H1 (cell line): ENCODE results near the gene GRAMD2A. TPM values are rescaled to one million over a fixed set of nuclear protein-coding genes. Genes with fewer than 3 reads are reported as not detected.
A peak's percentile ranks its signal among the peaks of the same experiment; 100 is the strongest.

Experiments
- CTCF ChIA-PET: fragments of 300-600 bp; sonication (Branson Sonifier 250); formaldehyde crosslinking; loops from one replicate; lab custom pipeline; 2021; ENCODE audit not compliant: partially characterized antibody; lab: Charles Lee
- POLR2A ChIA-PET: fragments of 300-600 bp; sonication (Branson Sonifier 250); formaldehyde crosslinking; loops from one replicate; lab custom pipeline; 2021; ENCODE audit warnings: inconsistent platforms; ENCODE audit not compliant: partially characterized antibody; lab: Charles Lee
- DNase-seq, 2 experiments: peaks; one replicate each; pipeline versions ENCODE4 v3.0.0 to v3.0.0-alpha.2; 2010 to 2022; ENCODE audit warnings: low spot score in 2 of 2, low read depth in 1 of 2, mixed read lengths in 1 of 2
- FAIRE-seq: peaks from 2 replicates; lab custom pipeline; 2011; peaks lifted over from hg19 to GRCh38; lab: Jason Lieb, UNC
- H2AFZ ChIP-seq: 2 replicates; pipeline ENCODE4 v1.8.1; 2012; ENCODE audit warnings: low read length, inconsistent platforms
- H2AK5ac ChIP-seq: 2 replicates; pipeline ENCODE4 v1.6.1; 2013; ENCODE audit warnings: low read depth, low read length
- H2BK120ac ChIP-seq: replicated peaks from 2 replicates; pipeline ENCODE3; 2013; ENCODE audit warnings: low read depth, low read length, inconsistent platforms
- H2BK12ac ChIP-seq: 2 replicates; pipeline ENCODE4 v1.6.1; 2013; ENCODE audit warnings: low read depth, low read length
- H2BK15ac ChIP-seq: 2 replicates; pipeline ENCODE4 v1.6.1; 2013; ENCODE audit warnings: low read length
- H2BK20ac ChIP-seq: 2 replicates; pipeline ENCODE4 v1.6.1; 2013; ENCODE audit warnings: low read length
- H2BK5ac ChIP-seq: 2 replicates; pipeline ENCODE4 v1.6.1; 2013; ENCODE audit warnings: low read depth, low read length
- H3K14ac ChIP-seq: 2 replicates; pipeline ENCODE4 v1.6.1; 2013; ENCODE audit warnings: inconsistent platforms; ENCODE audit not compliant: insufficient read length
- H3K18ac ChIP-seq: 2 replicates; pipeline ENCODE4 v1.6.1; 2013; ENCODE audit warnings: low read length; ENCODE audit errors: extremely low read depth
- H3K23ac ChIP-seq: 2 replicates; pipeline ENCODE4 v1.6.1; 2013; ENCODE audit warnings: inconsistent platforms; ENCODE audit not compliant: insufficient read length
- H3K23me2 ChIP-seq: 2 replicates; pipeline ENCODE4 v1.6.1; 2013; ENCODE audit warnings: low read depth, low read length
- H3K27ac ChIP-seq: 2 replicates; pipeline ENCODE4 v1.6.1; 2011; ENCODE audit warnings: low read depth, low read length, inconsistent platforms
- H3K27me3 ChIP-seq, 4 experiments: replicated peaks in 1 of 4; 1 replicate in 1 of 4; 2 replicates in 3 of 4; pipeline versions ENCODE4 v1.6.1 to v1.8.1; 2011 to 2013; ENCODE audit warnings: low read length in 3 of 4, mild to moderate bottlenecking in 3 of 4, inconsistent platforms in 2 of 4, mixed read lengths in 2 of 4, moderate library complexity in 1 of 4; ENCODE audit not compliant: control insufficient read depth in 3 of 4, insufficient read depth in 3 of 4; ENCODE audit errors: extremely low read depth in 1 of 4
- H3K36me3 ChIP-seq, 4 experiments: 2 replicates each; pipeline versions ENCODE4 v1.6.1 to v1.8.1; 2011 to 2013; ENCODE audit warnings: mild to moderate bottlenecking in 4 of 4, low read length in 3 of 4, moderate library complexity in 2 of 4, control low read depth in 1 of 4, inconsistent platforms in 1 of 4; ENCODE audit not compliant: insufficient read depth in 4 of 4, control insufficient read depth in 2 of 4
- H3K4ac ChIP-seq: replicated peaks from 2 replicates; pipeline ENCODE3; 2013; ENCODE audit warnings: low read length, low read depth, mixed read lengths, inconsistent platforms; ENCODE audit not compliant: insufficient read length
- H3K4me1 ChIP-seq, 4 experiments: replicated peaks in 1 of 4; 1 replicate in 1 of 4; 2 replicates in 3 of 4; pipeline versions ENCODE4 v1.6.1 to v1.8.1; 2011 to 2013; ENCODE audit warnings: low read length in 3 of 4, inconsistent platforms in 2 of 4, mixed read lengths in 1 of 4; ENCODE audit not compliant: insufficient read depth in 4 of 4, control insufficient read depth in 3 of 4
- H3K4me2 ChIP-seq, 2 experiments: 2 replicates each; pipeline versions ENCODE4 v1.6.1 to v1.8.1; 2011 to 2013; ENCODE audit warnings: low read depth in 2 of 2, low read length in 2 of 2, control low read depth in 1 of 2, inconsistent platforms in 1 of 2, mild to moderate bottlenecking in 1 of 2; ENCODE audit not compliant: insufficient read depth in 1 of 2
- H3K4me3 ChIP-seq, 4 experiments: fragments of 200-600, 300-600 bp in 1 of 4; sonication (generic), shearing (Covaris generic), sonication (Bioruptor Twin) in 1 of 4; 2 replicates each; pipeline versions ENCODE4 v1.5.1 to v1.8.1; 2011 to 2016; ENCODE audit warnings: low read length in 4 of 4, low read depth in 3 of 4, control low read depth in 2 of 4, inconsistent platforms in 2 of 4, mild to moderate bottlenecking in 2 of 4, mixed read lengths in 1 of 4, moderate library complexity in 1 of 4; ENCODE audit not compliant: insufficient read depth in 2 of 4; ENCODE audit errors: extremely low read depth in 1 of 4
- H3K56ac ChIP-seq: replicated peaks from 2 replicates; pipeline ENCODE3; 2013; ENCODE audit warnings: low read depth, mild to moderate bottlenecking, mixed read lengths, low read length, inconsistent platforms; ENCODE audit not compliant: insufficient read length
- H3K79me1 ChIP-seq: 2 replicates; pipeline ENCODE4 v1.6.1; 2013; ENCODE audit warnings: low read depth, low read length, control low read depth
- H3K79me2 ChIP-seq, 2 experiments: 2 replicates each; pipeline versions ENCODE4 v1.6.1 to v1.8.1; 2012 to 2013; ENCODE audit warnings: low read length in 2 of 2, mild to moderate bottlenecking in 2 of 2, inconsistent platforms in 1 of 2; ENCODE audit not compliant: insufficient read depth in 2 of 2, control insufficient read depth in 1 of 2
- H3K9ac ChIP-seq, 4 experiments: replicated peaks in 1 of 4; 1 replicate in 1 of 4; 2 replicates in 3 of 4; pipeline versions ENCODE4 v1.6.1 to v1.8.1; 2011 to 2013; ENCODE audit warnings: low read depth in 3 of 4, low read length in 3 of 4, control low read depth in 2 of 4, mild to moderate bottlenecking in 2 of 4, moderate library complexity in 2 of 4, inconsistent platforms in 1 of 4; ENCODE audit errors: extremely low read depth in 1 of 4
- H3K9me3 ChIP-seq, 2 experiments: 2 replicates each; pipeline versions ENCODE4 v1.6.1 to v1.8.1; 2012 to 2013; ENCODE audit warnings: mild to moderate bottlenecking in 2 of 2, moderate library complexity in 2 of 2, control low read depth in 1 of 2, inconsistent platforms in 1 of 2, low read depth in 1 of 2, low read length in 1 of 2, mixed read lengths in 1 of 2; ENCODE audit not compliant: insufficient read depth in 2 of 2
- H4K20me1 ChIP-seq, 2 experiments: replicated peaks in 1 of 2; 2 replicates each; pipeline versions ENCODE3 to v1.8.1; 2011 to 2013; ENCODE audit warnings: inconsistent platforms in 2 of 2, low read length in 2 of 2, mild to moderate bottlenecking in 1 of 2; ENCODE audit not compliant: insufficient read depth in 2 of 2, control insufficient read depth in 1 of 2
- H4K5ac ChIP-seq: 2 replicates; pipeline ENCODE4 v1.6.1; 2013; ENCODE audit warnings: low read length, low read depth, mixed read lengths, inconsistent platforms; ENCODE audit not compliant: insufficient read length
- H4K8ac ChIP-seq: 2 replicates; pipeline ENCODE4 v1.8.0; 2013; ENCODE audit warnings: mild to moderate bottlenecking, moderate library complexity, low read length, inconsistent platforms; ENCODE audit not compliant: insufficient read depth; ENCODE audit errors: extremely low read depth
- H4K91ac ChIP-seq: replicated peaks from 2 replicates; pipeline ENCODE3; 2013; ENCODE audit warnings: low read length, mixed read lengths, inconsistent platforms; ENCODE audit not compliant: insufficient read length
- POLR2A ChIP-seq, 2 experiments: IDR thresholded peaks; 1 replicate in 1 of 2; 2 replicates in 1 of 2; pipeline ENCODE4 v1.6.1; 2011; ENCODE audit warnings: low read depth in 2 of 2, low read length in 2 of 2, mild to moderate bottlenecking in 2 of 2; ENCODE audit errors: control extremely low read depth in 1 of 2
- WGBS, 2 experiments: shearing (Covaris generic) in 1 of 2; methylation state at CpG; one replicate each; pipeline versions ENCODE4 v1.1.6 to v1.1.7; 2013 to 2015; ENCODE audit warnings: low lambda C conversion rate in 2 of 2, mixed read lengths in 2 of 2, inconsistent platforms in 1 of 2, low coverage in 1 of 2, missing lambda C conversion rate in 1 of 2; ENCODE audit not compliant: insufficient replicate concordance in 2 of 2, insufficient coverage in 1 of 2, insufficient read length in 1 of 2; ENCODE audit errors: extremely low coverage in 1 of 2, missing lambda C conversion rate in 1 of 2; 5-methylcytosine and 5-hydroxymethylcytosine counted together
- polyA plus RNA-seq, 7 experiments: library from polyadenylated mRNA; depleted of rRNA in 3 of 7; stranded (reverse) in 5 of 7; unstranded in 2 of 7; fragments of >200 nt in 5 of 7; fragments of 200-250 nt in 2 of 7; gene quantifications; 1 replicate in 5 of 7; 2 replicates in 1 of 7; 4 replicates in 1 of 7; pipeline versions ENCODE4 v1.2.1 to v1.2.3, GENCODE V29; 2011 to 2013; ENCODE audit warnings: missing spikeins in 2 of 7, mixed read lengths in 2 of 7
- total RNA-seq: library from RNA; stranded (reverse); fragmentation: NEBNext Ultra II Directional; extraction: Animal tissue kit (Norgen Biotek cat#: 25700); gene quantifications from 2 replicates; pipeline ENCODE4 v1.2.1, GENCODE V29; 2021

The GRAMD2A gene
- total and polyA plus RNA-seq, 2 of the 8 experiments (the other 6 are each of a cell fraction or from before 2014, with no cell fraction given): 0.57 to 1.5 TPM

GRCh38 chr15:72231833-72232478 lies 34.4 kb upstream of the GRAMD2A start:
- peak overlapping the region; percentile 61 to 99 (median 68) for H3K4me3 ChIP-seq
- H4K91ac ChIP-seq: peak overlapping the region; percentile 23
- H3K79me1 ChIP-seq: peaks cover 5% of the 10 kb centered on the region
- peaks cover 12% of the 10 kb centered on the region for H3K23me2 ChIP-seq
- peak overlapping the region; percentile 70 for H4K5ac ChIP-seq
- FAIRE-seq (no peak), DNase-seq (no peak)
- 0 out of 8 replicates have a peak, but pooled peaks cover 0 to 5% (median 0%) of the 10 kb centered on the region in 4 experiments for H3K36me3 ChIP-seq
- no peak overlapping the region for H3K4ac ChIP-seq
- H2BK5ac ChIP-seq: peak overlapping the region; percentile 81
- peak overlapping the region; percentile 54 for H3K56ac ChIP-seq
- 25% methylated on average over 16 of the region's 16 CpGs; no CpG with 5 or more reads in 1 of the 2 experiments for WGBS, 2 experiments
- H2BK12ac ChIP-seq: peak overlapping the region; percentile 78
- no peak overlapping the region for H3K14ac ChIP-seq
- peak overlapping the region; percentile 74; the same call in 1 of the 2 replicates for H3K27ac ChIP-seq
- no peak overlapping the region for H2AFZ ChIP-seq
- no peak overlapping the region for H2AK5ac ChIP-seq
- peaks cover 23 to 36% of the 10 kb centered on the region in 2 experiments for H3K79me2 ChIP-seq
- peak overlapping the region in 3 of 4 experiments; percentile 68 to 86 (median 74); a peak in 6 of 7 replicates for H3K9ac ChIP-seq
- peak overlapping the region; percentile 97; the same call in 1 of the 2 replicates for H4K8ac ChIP-seq
- peak overlapping the region; percentile 86 for H3K18ac ChIP-seq
- ChIA-PET POLR2A (interaction anchor here (1.2 to 4.8 kb wide), 11 partner anchors 9 to 88 kb away, joined by 3 to 66 read pairs (median 5); partner anchors contain the start of genes CELF6 and GRAMD2A), CTCF (interaction anchor here (1.0 to 1.9 kb wide), 3 partner anchors 31 to 53 kb away, joined by 3 to 11 read pairs (median 4); no protein-coding TSS in a partner anchor)
- H3K4me1 ChIP-seq: peaks cover 5 to 23% (median 17%) of the 10 kb centered on the region in 4 experiments
- H3K4me2 ChIP-seq: peak overlapping the region; percentile 97 to 99
- no peak overlapping the region for H2BK15ac ChIP-seq
- H2BK20ac ChIP-seq: no peak overlapping the region
- no peaks in the 10 kb centered on the region for H3K9me3 ChIP-seq
- H2BK120ac ChIP-seq: no peak overlapping the region
- peaks cover 3 to 39% (median 23%) of the 10 kb centered on the region in 4 experiments; a peak in 6 of 7 replicates for H3K27me3 ChIP-seq
- no peak overlapping the region for H3K23ac ChIP-seq
- H4K20me1 ChIP-seq: peaks cover 20 to 22% of the 10 kb centered on the region in 2 experiments
- peak in 1 of 2 experiments; percentile 35; a peak in 1 of 3 replicates for TF ChIP-seq POLR2A (IDR thresholded peaks at IDR 0.05; ENCODE audit: control extremely low read depth in 1 of 2, low read depth in 2 of 2, low read length in 2 of 2)
